Type B pancreatic cell (in vitro differentiated cells): Measurements from ENCODE around the gene APOH. TPM values are rescaled to one million over a fixed set of nuclear protein-coding genes. Genes with fewer than 3 reads are reported as not detected.

ENCODE experiments used
- DNase-seq: peaks from one replicate; pipeline ENCODE4 v3.0.0; 2021; ENCODE audit warnings: mixed read lengths; ENCODE audit not compliant: unreplicated experiment; ENCODE audit errors: extremely low spot score
- H3K27ac Mint-ChIP-seq: 2 replicates; pipeline ENCODE4 v1.8.0; 2021; ENCODE audit warnings: mild to moderate bottlenecking, mixed read lengths
- H3K27me3 Mint-ChIP-seq: 2 replicates; pipeline ENCODE4 v1.8.0; 2021; ENCODE audit warnings: mixed read lengths
- H3K36me3 Mint-ChIP-seq: 2 replicates; pipeline ENCODE4 v1.8.0; 2021; ENCODE audit warnings: mixed read lengths
- H3K4me1 Mint-ChIP-seq: one replicate; pipeline ENCODE4 v1.8.0; 2021; ENCODE audit warnings: mixed read lengths; ENCODE audit not compliant: unreplicated experiment
- H3K4me3 Mint-ChIP-seq: 2 replicates; pipeline ENCODE4 v1.8.0; 2021; ENCODE audit warnings: mild to moderate bottlenecking, mixed read lengths
- H3K9me3 Mint-ChIP-seq: 2 replicates; pipeline ENCODE4 v1.8.0; 2021; ENCODE audit warnings: mixed read lengths
- total RNA-seq: library from RNA; stranded (reverse); gene quantifications from 2 replicates; pipeline ENCODE4 v1.2.1, GENCODE V29; 2021; ENCODE audit warnings: low replicate concordance
- TF ChIP-seq, protein P1 (sequence below): fragments of 200-600 bp; sonication (generic); conservative IDR thresholded peaks from 2 replicates; pipeline ENCODE4 v1.5.0; 2021; ENCODE audit warnings: antibody characterized with exemption, mild to moderate bottlenecking

APOH gene
- total RNA-seq, 1 donor from 2014 or later: 4.1 TPM

DNA sequence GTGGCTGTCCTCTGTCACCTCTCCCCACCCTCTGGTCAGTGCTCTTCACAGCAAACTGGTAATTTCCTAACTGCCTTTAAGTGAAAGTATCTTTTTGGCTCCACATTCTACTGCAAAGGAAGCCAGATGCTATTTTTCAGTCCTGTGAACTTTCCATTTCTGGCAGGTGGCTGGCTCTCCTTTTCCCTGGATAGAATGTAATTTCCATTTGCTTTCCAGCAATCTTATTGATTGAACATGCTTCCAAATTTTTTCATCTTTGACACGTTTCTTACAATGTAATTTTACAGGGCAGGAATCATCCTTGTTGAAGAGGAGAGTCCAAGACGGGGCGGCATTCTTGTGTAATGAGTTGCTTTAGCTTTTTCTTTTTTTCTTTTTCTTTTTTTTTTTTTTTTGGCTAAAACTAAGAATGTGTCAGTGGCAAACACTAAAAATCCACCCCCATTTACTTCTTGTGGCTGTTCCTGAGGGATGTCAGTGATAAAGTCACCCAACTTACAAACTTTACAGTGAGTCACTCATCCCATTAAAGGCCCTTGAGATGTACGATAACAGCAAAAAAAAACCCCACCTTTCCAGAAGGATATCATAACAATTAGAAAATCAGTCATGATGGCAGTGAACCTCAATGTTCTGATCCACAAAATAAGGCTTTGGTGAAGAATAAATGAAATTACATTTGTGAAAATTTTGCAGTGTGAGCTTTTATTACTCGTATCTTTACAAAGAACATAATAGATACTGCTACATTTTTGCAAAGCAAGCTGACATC lies 43.8 kb upstream of the APOH start:
- H3K4me1 Mint-ChIP-seq: no peaks in the 10 kb centered on the region
- H3K4me3 Mint-ChIP-seq: no peak overlapping the region
- peaks cover 7% of the 10 kb centered on the region for H3K27me3 Mint-ChIP-seq
- no peak overlapping the region for H3K27ac Mint-ChIP-seq
- TF ChIP-seq, protein P1, sequence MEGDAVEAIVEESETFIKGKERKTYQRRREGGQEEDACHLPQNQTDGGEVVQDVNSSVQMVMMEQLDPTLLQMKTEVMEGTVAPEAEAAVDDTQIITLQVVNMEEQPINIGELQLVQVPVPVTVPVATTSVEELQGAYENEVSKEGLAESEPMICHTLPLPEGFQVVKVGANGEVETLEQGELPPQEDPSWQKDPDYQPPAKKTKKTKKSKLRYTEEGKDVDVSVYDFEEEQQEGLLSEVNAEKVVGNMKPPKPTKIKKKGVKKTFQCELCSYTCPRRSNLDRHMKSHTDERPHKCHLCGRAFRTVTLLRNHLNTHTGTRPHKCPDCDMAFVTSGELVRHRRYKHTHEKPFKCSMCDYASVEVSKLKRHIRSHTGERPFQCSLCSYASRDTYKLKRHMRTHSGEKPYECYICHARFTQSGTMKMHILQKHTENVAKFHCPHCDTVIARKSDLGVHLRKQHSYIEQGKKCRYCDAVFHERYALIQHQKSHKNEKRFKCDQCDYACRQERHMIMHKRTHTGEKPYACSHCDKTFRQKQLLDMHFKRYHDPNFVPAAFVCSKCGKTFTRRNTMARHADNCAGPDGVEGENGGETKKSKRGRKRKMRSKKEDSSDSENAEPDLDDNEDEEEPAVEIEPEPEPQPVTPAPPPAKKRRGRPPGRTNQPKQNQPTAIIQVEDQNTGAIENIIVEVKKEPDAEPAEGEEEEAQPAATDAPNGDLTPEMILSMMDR: no peak
- no peaks in the 10 kb centered on the region for H3K36me3 Mint-ChIP-seq
- no peak for DNase-seq
- peaks cover 4% of the 10 kb centered on the region for H3K9me3 Mint-ChIP-seq

DNA sequence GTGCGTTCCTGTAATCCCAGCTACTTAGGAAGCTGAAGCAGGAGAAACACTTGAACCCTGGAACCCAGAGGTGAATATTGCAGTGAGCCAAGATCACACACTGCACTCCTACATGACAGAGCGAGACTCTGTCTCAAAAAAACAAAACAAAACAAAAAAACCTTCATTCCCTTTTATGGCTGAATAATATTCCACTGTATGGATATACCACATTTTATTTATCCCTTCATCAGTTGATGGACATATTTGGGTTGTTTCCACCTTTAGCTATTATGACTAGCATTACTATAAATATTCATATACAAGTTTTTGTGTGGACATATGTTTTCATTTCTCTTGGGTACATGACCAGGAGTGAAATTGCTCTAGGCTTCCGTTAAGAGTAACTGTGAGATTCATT lies 42.3 kb upstream of the APOH start:
- H3K4me3 Mint-ChIP-seq: no peak overlapping the region
- no peak overlapping the region for H3K27ac Mint-ChIP-seq

DNA sequence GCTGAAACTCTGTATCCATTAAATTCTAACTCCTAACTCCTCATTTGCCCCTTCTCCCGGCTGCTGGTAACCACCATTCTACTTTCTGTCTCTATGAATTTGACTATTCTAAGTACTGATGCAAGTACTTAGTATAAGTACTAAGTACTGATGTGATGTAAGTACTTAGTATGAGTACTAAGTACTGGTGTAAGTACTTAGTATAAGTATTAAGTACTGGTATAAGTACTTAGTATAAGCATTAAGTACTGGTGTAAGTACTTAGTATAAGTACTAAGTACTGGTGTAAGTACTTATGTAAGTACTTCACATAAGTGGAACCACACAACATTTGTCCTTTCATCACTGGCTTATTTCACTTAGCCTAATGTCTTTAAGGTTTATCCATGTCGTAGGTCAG lies 40.9 kb upstream of the APOH start:
- H3K27me3 Mint-ChIP-seq: peaks cover 3% of the 10 kb centered on the region
- H3K4me3 Mint-ChIP-seq: no peak overlapping the region
- TF ChIP-seq, protein P1: no peak
- H3K4me1 Mint-ChIP-seq: no peaks in the 10 kb centered on the region
- H3K36me3 Mint-ChIP-seq: no peaks in the 10 kb centered on the region
- DNase-seq: no peak
- H3K9me3 Mint-ChIP-seq: peaks cover 4% of the 10 kb centered on the region
- no peak overlapping the region for H3K27ac Mint-ChIP-seq

More for the DNA sequence above, 42.3 kb upstream of the APOH start:
- peaks cover 5% of the 10 kb centered on the region for H3K27me3 Mint-ChIP-seq
- H3K9me3 Mint-ChIP-seq: peaks cover 4% of the 10 kb centered on the region
- DNase-seq: no peak
- no peaks in the 10 kb centered on the region for H3K36me3 Mint-ChIP-seq
- H3K4me1 Mint-ChIP-seq: no peaks in the 10 kb centered on the region
- TF ChIP-seq, protein P1: no peak

DNA sequence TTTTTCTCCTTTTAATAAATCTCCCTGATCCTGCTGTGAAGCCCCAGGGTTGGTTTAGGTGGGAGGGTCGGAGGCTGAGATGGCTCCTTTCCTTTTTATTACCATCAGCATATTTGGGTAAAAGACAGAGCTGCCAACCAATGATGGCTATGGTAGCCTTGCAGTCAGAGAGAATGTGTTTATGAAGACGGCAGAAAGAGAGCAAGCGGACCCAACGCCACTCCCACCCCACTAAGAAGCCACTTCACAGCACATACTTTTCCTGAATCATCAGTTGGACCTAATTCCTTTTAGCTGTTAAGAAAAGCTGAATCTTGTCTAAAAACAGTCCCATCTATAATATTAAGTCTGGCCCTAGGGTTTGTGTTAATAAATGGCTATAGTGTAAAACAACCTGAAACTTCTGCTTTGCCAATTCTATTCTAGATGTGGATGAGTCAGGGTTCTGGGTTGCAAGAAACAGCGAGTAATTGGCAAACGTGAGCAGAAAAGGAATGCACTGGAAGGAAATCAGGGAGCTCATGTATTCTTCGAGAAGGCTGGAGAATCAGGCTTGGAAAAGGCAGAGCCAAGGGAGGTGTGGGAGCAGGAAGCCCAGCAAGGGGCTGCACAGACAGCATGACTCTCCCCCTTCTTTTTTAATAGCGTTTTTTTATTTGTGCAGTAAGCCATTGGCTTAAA lies 39.2 kb upstream of the APOH start:
- peaks cover 3% of the 10 kb centered on the region for H3K27me3 Mint-ChIP-seq
- H3K36me3 Mint-ChIP-seq: no peaks in the 10 kb centered on the region
- H3K9me3 Mint-ChIP-seq: peaks cover 10% of the 10 kb centered on the region
- H3K4me1 Mint-ChIP-seq: no peaks in the 10 kb centered on the region
- H3K27ac Mint-ChIP-seq: no peak overlapping the region
- TF ChIP-seq, protein P1: no peak
- no peak for DNase-seq
- H3K4me3 Mint-ChIP-seq: no peak overlapping the region

DNA sequence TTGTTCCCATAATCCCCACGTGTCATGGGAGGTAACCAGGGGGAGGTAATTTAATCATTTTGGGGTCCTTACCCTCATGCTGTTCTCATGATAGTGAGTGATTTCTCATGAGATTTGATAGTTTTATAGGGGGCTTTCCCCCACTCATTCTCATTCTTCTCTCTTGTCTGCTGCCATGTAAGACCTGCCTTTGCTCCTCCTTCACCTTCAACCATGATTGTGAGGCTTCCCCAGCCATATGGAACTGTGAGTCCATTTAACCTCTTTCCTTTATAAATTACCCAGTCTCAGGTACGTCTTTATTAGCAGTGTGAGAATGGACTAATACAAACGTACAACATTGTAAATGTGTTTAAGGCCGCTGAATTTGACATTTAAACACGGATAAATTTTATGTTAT lies 35.5 kb upstream of the APOH start:
- no peak overlapping the region for H3K27ac Mint-ChIP-seq
- TF ChIP-seq, protein P1: no peak
- peaks cover 5% of the 10 kb centered on the region for H3K27me3 Mint-ChIP-seq
- peaks cover 5% of the 10 kb centered on the region for H3K9me3 Mint-ChIP-seq
- no peak overlapping the region for H3K4me3 Mint-ChIP-seq
- no peaks in the 10 kb centered on the region for H3K36me3 Mint-ChIP-seq
- no peak for DNase-seq
- peaks cover 7% of the 10 kb centered on the region for H3K4me1 Mint-ChIP-seq
